Ovary (tissue), 9 donors: ENCODE results near the gene GTPBP3. TPM values are rescaled to one million over a fixed set of nuclear protein-coding genes. Genes with fewer than 3 reads are reported as not detected.
"Not testable (repeated sequence)": the region's sequence is repeated elsewhere in the genome, so short reads cannot be mapped to it uniquely, and the experiment has no call there.

Experiments
- DNase-seq, 5 donors: peaks; one replicate each; pipeline ENCODE4 v3.0.0-alpha.2; 2019 to 2020
- H3K27ac ChIP-seq, 2 donors: fragments of 200-600 bp; one replicate each; pipeline versions ENCODE4 v1.5.1 to v1.8.0; 2019 to 2022
- H3K27me3 ChIP-seq: fragments of 200-600 bp; one replicate; pipeline ENCODE4 v1.8.0; 2022
- H3K36me3 ChIP-seq: fragments of 200-600 bp; sonication (generic); one replicate; pipeline ENCODE4 v1.5.1; 2019
- H3K4me1 ChIP-seq: one replicate; pipeline ENCODE4 v1.8.1; 2013; ENCODE audit warnings: mild to moderate bottlenecking, moderate library complexity; ENCODE audit not compliant: insufficient read depth
- H3K4me3 ChIP-seq: fragments of 200-600 bp; sonication (generic); one replicate; pipeline ENCODE4 v1.5.1; 2017
- H3K9me3 ChIP-seq, 2 donors: fragments of 200-600 bp in 1 of 2; sonication (generic) in 1 of 2; one replicate each; pipeline versions ENCODE4 v1.5.1 to v1.8.1; 2013 to 2019; ENCODE audit warnings: mild to moderate bottlenecking in 1 of 2, moderate library complexity in 1 of 2
- EP300 ChIP-seq: sonication (generic); formaldehyde crosslinking; IDR thresholded peaks from one replicate; pipeline ENCODE4 v1.6.1; 2017; ENCODE audit warnings: antibody characterized with exemption
- POLR2A ChIP-seq: fragments of 450-650 bp; IDR thresholded peaks from one replicate; pipeline ENCODE4 v1.6.1; 2017; ENCODE audit warnings: antibody characterized with exemption, mild to moderate bottlenecking, moderate library complexity
- WGBS, 3 donors: extraction: QIAGEN DNeasy Blood & Tissue Kit in 1 of 3; methylation state at CpG; one replicate each; pipeline versions ENCODE4 v1.1.5 to v1.1.7; 2013 to 2017; 5-methylcytosine and 5-hydroxymethylcytosine counted together
- intact Hi-C, 4 donors: fragments of 100-400 bp; cut with DNase I; formaldehyde crosslinking; loops; one replicate each; pipeline versions ENCODE4 v1.11.0 to v1.15.1; 2022 to 2023
- polyA plus RNA-seq, 2 donors: library from polyadenylated mRNA; stranded (reverse); fragments of 200-250 nt in 1 of 2; fragments of 350-450 nt in 1 of 2; fragmentation: Illumina TruSeq in 1 of 2; extraction: RNeasy Lipid Tissue Mini Kit (QIAGEN cat#74804) in 1 of 2; gene quantifications; one replicate each; pipeline ENCODE4 v1.2.3, GENCODE V29; 2013 to 2014
- total RNA-seq, 7 donors: library from RNA; depleted of rRNA in 2 of 7; stranded (reverse); fragments of >200 nt in 2 of 7; fragmentation: NEBNext Ultra II Directional in 3 of 7; extraction: Animal tissue kit (Norgen Biotek cat#: 25700) in 3 of 7; gene quantifications; one replicate each; pipeline versions ENCODE4 v1.1.0 to v1.2.4, GENCODE V29; 2016 to 2023
- TF ChIP-seq, protein P1 (sequence below), 3 donors: fragments of 450-650 bp in 2 of 3; fragments of 200-600 bp in 1 of 3; IDR thresholded peaks; one replicate each; pipeline versions ENCODE4 v1.5.1 to v1.8.0; 2016 to 2022; ENCODE audit warnings: antibody characterized with exemption in 3 of 3, mild to moderate bottlenecking in 1 of 3
- donor health status: DM: no; HTN: no; CAD: no; lungs with moderate emphysema.
- donor health status: DM: no; HTN: no; CAD: no.
- donor health status: Bipolar disorder and iron deficiency.
- donor health status: DM: yes; HTN: yes; CAD: no.
- donor health status: DM: no; HTN: no; CAD: no.
- donor health status: DM: yes; HTN: yes; CAD: no.

Gene GTPBP3
- total and polyA plus RNA-seq, 9 donors = 4.5 to 22.9 (median 16.9) TPM

DNA sequence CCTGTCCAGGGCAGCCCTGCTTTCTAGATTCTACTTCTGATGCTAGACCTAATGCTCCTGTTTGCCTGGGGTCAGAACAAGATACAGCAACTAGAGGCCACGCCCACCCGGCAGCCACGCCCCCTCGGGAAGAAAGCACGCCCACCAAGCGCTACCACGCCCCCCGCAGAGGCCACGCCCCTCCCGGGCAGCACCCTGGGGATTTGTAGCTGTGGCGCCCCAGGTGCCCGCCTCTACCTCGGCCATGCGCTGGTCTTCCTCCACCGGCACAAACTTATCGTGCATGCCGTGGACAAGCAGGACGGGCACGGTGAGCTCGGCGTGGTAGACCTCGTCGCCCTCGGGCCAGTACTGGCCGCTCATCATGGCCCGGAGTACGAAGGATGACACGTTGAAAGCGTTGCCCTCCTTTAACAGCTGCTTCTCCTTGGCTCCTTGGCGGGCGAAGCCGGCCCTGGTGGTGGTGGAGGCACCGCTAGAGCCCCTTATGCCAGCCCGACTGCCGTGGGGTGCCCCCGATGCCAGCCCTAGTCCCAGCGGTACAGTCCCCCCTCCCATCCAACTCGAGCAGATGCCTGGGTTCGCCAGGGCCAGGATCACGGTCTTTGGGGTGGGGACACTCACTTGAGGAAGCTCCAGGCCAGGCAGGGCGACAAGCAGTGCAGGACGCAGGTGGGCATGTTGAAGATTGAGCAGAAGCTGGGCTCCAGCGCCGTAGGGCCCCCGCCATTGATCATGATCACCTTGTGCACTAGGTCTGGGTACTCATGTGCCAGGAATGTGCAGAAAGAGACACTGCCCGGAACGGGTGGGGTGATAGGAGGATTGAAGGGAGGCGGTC lies 43.1 kb upstream of the GTPBP3 start:
- no peaks in the 10 kb centered on the region for H3K27me3 ChIP-seq
- peaks cover 2% of the 10 kb centered on the region for H3K4me1 ChIP-seq
- WGBS, 3 donors = 77 to 81% (median 79%) methylated on average over 47 to 48 of the region's 48 CpGs
- DNase-seq = peak in 3 of 5 donors; percentile 57 to 66 (median 65)
- no peaks in the 10 kb centered on the region for H3K9me3 ChIP-seq
- no peak overlapping the region for H3K27ac ChIP-seq
- H3K36me3 ChIP-seq = no peaks in the 10 kb centered on the region
- H3K4me3 ChIP-seq = no peak overlapping the region
- TF ChIP-seq POLR2A (no peak), EP300 (no peak)
- TF ChIP-seq, protein P1, sequence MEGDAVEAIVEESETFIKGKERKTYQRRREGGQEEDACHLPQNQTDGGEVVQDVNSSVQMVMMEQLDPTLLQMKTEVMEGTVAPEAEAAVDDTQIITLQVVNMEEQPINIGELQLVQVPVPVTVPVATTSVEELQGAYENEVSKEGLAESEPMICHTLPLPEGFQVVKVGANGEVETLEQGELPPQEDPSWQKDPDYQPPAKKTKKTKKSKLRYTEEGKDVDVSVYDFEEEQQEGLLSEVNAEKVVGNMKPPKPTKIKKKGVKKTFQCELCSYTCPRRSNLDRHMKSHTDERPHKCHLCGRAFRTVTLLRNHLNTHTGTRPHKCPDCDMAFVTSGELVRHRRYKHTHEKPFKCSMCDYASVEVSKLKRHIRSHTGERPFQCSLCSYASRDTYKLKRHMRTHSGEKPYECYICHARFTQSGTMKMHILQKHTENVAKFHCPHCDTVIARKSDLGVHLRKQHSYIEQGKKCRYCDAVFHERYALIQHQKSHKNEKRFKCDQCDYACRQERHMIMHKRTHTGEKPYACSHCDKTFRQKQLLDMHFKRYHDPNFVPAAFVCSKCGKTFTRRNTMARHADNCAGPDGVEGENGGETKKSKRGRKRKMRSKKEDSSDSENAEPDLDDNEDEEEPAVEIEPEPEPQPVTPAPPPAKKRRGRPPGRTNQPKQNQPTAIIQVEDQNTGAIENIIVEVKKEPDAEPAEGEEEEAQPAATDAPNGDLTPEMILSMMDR (IDR thresholded peaks at IDR 0.05) = no peak
- intact Hi-C loops = loop anchor here in 1 of 4 donors (5.0 kb wide), 1 partner anchor 53 kb away; no protein-coding TSS in a partner anchor

DNA sequence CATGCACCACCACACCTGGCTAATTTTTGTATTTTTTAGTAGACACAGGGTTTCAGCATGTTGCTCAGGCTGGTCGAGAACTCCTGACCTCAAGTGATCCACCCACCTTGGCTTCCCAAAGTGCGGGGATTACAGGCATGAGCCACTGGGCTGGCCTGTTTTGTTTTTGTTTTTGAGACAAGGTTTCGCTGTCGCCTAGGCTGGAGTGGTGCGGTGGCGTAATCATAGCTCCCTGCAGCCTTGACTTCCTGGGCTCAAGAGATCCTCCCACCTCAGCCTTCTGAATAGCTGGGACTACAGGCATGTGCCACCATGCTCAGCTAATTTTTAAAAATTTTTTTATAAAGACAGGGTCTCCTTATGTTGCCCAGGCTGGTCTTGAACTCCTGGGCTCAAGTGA lies 41.8 kb upstream of the GTPBP3 start:
- intact Hi-C loops = not testable (repeated sequence)

DNA sequence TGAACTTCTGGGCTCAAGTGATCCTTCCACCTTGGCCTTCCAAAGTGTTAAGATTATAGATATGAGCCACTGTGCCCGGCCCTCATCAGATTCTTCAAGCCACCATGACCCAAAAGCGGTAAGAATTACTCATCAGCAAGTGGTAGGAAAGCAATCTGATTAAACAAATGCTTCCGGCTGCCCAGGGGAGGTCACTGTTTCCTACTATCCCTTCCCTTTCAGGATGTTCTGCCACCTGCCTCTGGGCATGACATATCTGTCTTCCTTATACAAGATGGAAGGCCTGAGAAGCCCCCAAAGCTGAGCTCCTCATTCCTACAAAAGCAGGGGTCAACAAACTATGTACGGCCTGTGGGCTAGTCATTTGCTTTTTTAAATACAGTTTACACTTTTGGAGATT lies 41.1 kb upstream of the GTPBP3 start:
- Histone ChIP-seq H3K4me1 (peaks cover 2% of the 10 kb centered on the region), H3K9me3 (no peaks in the 10 kb centered on the region), H3K4me3 (no peak overlapping the region), H3K27ac (no peak overlapping the region), H3K27me3 (no peaks in the 10 kb centered on the region), H3K36me3 (no peaks in the 10 kb centered on the region)
- TF ChIP-seq, protein P1 (IDR thresholded peaks at IDR 0.05) = no peak
- no peak for TF ChIP-seq POLR2A
- no peak for TF ChIP-seq EP300
- 54 to 70% (median 63%) methylated on average over 4 of the region's 4 CpGs for WGBS, 3 donors
- no peak for DNase-seq
- intact Hi-C loops = no loop called here

More for the DNA sequence above, 41.8 kb upstream of the GTPBP3 start:
- not testable (repeated sequence) for H3K27me3 ChIP-seq, H3K27ac ChIP-seq, H3K9me3 ChIP-seq, DNase-seq, H3K4me1 ChIP-seq, H3K36me3 ChIP-seq, H3K4me3 ChIP-seq
- WGBS, 3 donors = 87 to 92% (median 88%) methylated on average over 6 of the region's 6 CpGs

GRCh38 chr19:17296976-17297375 lies 40.4 kb upstream of the GTPBP3 start:
- no peaks in the 10 kb centered on the region for H3K36me3 ChIP-seq
- H3K4me1 ChIP-seq = peaks cover 3% of the 10 kb centered on the region
- no peak overlapping the region for H3K27ac ChIP-seq
- intact Hi-C loops = no loop called here
- no peaks in the 10 kb centered on the region for H3K9me3 ChIP-seq
- H3K27me3 ChIP-seq = no peaks in the 10 kb centered on the region
- no peak for DNase-seq
- WGBS, 3 donors = 80 to 87% (median 85%) methylated on average over 6 of the region's 6 CpGs
- no peak overlapping the region for H3K4me3 ChIP-seq
- TF ChIP-seq, protein P1 (IDR thresholded peaks at IDR 0.05) = no peak
- TF ChIP-seq EP300 = no peak
- no peak for TF ChIP-seq POLR2A

DNA sequence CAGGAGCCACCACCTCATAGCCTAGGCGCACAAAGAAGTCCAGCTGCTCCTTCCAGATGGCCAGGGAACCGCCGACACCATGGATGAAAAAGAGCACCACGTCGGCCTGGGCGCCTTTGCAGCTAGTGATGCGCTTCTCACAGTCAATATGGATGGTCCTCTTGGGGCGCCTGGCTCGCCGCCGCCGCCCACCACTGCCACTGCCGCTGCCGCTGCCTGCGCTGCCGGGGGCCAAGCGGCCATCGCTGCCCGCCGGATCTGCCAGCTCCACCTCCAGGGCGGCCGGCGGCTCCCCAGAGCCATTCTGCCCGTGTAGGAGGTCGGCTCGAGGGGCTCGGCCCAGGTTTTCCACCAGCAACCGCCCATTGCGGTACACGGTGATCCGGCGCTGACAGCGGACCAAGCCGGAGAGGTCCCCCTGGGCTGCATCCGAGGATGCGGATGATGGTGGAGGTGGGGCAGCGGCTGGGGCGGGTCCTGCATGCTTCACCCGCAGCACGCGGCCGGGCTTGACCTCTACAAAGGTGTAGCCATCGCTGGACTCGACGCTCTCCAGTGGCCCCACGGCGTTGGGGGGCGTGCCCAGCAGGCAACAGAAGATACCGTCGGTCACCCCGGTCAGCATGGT lies 36.2 kb upstream of the GTPBP3 start:
- Histone ChIP-seq H3K9me3 (no peaks in the 10 kb centered on the region), H3K4me3 (no peak overlapping the region), H3K36me3 (no peaks in the 10 kb centered on the region), H3K27me3 (no peaks in the 10 kb centered on the region), H3K27ac (no peak overlapping the region), H3K4me1 (peaks cover 7% of the 10 kb centered on the region)
- TF ChIP-seq POLR2A = no peak
- TF ChIP-seq EP300 = no peak
- TF ChIP-seq, protein P1 (IDR thresholded peaks at IDR 0.05) = no peak
- 89 to 96% (median 91%) methylated on average over 49 to 51 of the region's 51 CpGs for WGBS, 3 donors
- intact Hi-C loops = no loop called here
- DNase-seq = no peak
